Measurements from ENCODE around the gene OGDHL. TPM values are rescaled to one million over a fixed set of nuclear protein-coding genes. Genes with fewer than 3 reads are reported as not detected.

OGDHL gene
- total and polyA plus RNA-seq, 9 donors, result 0.26 to 2.1 (median 0.41) TPM

DNA sequence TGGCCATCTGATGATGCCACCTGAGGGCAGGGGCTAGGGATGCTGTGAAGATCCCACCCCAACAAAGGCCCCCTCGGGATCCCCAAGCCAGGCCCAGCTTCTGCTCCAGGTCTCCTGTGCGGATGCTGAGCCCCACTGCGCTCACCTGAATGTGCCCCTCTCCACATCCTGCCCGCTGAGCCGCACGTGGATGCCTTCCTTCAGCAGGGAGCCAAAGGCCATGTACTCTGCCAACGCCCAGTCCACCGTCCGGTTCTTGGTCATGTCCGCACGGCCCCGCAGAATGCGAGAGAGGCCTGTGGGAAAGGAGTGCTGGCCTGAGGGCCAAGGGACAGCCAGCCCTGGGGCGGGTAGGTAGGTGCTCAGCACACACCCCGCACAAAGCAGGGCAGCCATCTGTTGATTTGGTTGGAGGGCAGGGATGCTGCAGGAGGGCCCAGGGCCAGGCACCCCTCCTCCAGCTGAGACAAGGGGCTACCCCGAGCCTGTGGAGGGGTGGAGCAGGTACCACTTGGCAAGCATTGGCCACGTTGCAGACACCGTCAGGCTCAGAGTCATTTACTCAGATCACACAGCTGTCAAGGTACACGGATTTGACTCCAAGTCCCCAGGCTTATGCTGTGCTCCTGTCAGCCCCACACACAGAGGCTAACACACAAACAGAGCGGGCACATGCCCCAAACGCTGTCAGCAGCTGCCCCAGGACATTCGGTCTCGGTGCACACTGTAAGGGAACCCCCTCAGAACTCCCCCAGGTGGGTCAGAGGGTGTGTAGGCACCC lies 19.2 kb downstream of the OGDHL start:
- Histone ChIP-seq H3K27ac (ENCODE audit: low read length) (no peak overlapping the region), H3K4me3 (ENCODE audit: low read length) (no peak overlapping the region), H3K36me3 (ENCODE audit: control insufficient read depth, insufficient read depth, low read length) (no peaks in the 10 kb centered on the region), H3K9me3 (replicated peaks; ENCODE audit: control insufficient read depth, low read depth, low read length) (no peaks in the 10 kb centered on the region), H3K4me1 (ENCODE audit: control insufficient read depth, insufficient read depth, low read length) (no peaks in the 10 kb centered on the region), H3K27me3 (ENCODE audit: control insufficient read depth, insufficient read depth, low read length) (no peaks in the 10 kb centered on the region)
- 88% methylated on average over 22 of the region's 23 CpGs for WGBS (ENCODE audit: insufficient coverage)
- no peak for DNase-seq

DNA sequence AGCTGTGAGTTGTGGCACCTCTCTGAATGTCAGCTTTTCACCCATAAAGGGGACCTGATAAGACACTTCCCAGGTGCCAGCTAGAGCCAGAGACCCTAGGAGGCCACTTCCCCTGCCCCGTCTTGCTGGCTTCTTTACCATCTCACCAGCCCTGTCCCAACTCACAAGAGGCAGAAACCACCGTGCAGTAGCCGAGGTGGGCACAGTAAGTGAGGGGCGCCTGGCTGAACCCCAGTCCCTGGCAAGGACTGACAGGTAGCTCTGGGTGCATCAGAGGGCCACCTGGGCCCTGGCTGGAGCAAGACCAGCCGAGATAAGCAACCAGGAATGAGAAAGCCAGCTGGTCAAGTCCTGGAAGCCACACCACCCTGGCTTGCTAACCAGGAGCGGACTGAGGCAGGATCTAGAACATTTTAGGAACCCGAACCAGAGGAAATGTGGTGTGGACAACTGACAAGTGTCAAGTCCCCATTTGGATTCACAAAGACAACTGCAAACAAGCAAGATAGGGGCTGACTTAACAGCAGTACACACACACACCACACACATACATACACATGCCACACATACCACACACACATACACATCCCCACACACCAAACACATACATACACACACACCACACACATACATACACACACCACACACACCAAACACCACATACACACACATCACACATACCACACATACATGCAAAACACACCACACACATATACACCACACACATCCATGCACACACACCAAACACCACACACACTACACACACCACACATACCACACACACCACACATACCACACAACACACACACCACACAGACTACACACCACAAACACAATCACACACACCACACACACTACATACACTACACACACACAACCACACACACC lies 20.8 kb downstream of the OGDHL start:
- Histone ChIP-seq H3K4me1 (ENCODE audit: control insufficient read depth, insufficient read depth, low read length) (no peaks in the 10 kb centered on the region), H3K9me3 (replicated peaks; ENCODE audit: control insufficient read depth, low read depth, low read length) (no peaks in the 10 kb centered on the region), H3K36me3 (ENCODE audit: control insufficient read depth, insufficient read depth, low read length) (no peaks in the 10 kb centered on the region), H3K27ac (ENCODE audit: low read length) (no peak overlapping the region), H3K27me3 (ENCODE audit: control insufficient read depth, insufficient read depth, low read length) (no peaks in the 10 kb centered on the region), H3K4me3 (ENCODE audit: low read length) (no peak overlapping the region)
- no peak for DNase-seq
- WGBS (ENCODE audit: insufficient coverage), result 57% methylated on average over 6 of the region's 7 CpGs

DNA sequence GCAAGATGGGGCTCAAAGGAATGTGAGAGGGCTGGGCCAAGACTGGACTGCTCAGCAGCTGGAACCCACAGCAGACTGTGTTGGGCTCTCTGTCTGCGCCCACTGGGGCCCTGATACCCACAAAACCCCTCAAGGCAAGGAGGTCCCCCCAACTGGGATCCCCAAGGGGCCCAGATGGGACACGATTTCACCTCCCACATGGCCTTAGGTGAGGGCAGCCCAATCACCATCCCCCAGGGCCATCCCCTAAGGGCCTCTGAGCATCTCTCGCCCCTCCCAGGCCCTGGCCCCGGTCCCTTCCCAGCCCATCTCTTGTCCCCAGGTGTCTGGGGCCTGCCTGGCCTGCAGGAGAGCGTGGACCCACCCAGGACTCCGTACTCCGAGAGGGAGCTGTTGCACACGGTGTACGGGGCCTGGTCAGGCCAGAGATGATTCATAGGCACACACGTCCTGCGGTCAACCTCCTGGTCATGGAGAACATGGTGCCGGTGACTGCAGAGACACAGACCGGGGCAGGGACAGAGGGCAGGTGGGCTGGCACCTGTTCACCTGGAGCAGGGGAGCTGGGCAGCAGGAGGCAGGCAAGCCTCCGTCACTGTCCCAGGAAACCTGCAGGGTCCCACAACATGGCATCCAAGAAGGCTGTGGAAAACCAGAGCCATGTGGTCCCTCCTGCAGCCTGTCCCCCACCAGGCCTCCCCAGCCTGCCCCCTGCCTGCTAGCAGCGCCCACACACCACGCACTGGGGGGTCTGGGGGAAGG lies 21.6 kb downstream of the OGDHL start:
- H3K4me1 ChIP-seq (ENCODE audit: control insufficient read depth, insufficient read depth, low read length), result no peaks in the 10 kb centered on the region
- H3K36me3 ChIP-seq (ENCODE audit: control insufficient read depth, insufficient read depth, low read length), result no peaks in the 10 kb centered on the region
- H3K4me3 ChIP-seq (ENCODE audit: low read length), result no peak overlapping the region
- no peaks in the 10 kb centered on the region for H3K27me3 ChIP-seq (ENCODE audit: control insufficient read depth, insufficient read depth, low read length)
- H3K27ac ChIP-seq (ENCODE audit: low read length), result no peak overlapping the region
- no peaks in the 10 kb centered on the region for H3K9me3 ChIP-seq (replicated peaks; ENCODE audit: control insufficient read depth, low read depth, low read length)
- WGBS (ENCODE audit: insufficient coverage), result 85% methylated on average over 13 of the region's 16 CpGs
- DNase-seq, result no peak

DNA sequence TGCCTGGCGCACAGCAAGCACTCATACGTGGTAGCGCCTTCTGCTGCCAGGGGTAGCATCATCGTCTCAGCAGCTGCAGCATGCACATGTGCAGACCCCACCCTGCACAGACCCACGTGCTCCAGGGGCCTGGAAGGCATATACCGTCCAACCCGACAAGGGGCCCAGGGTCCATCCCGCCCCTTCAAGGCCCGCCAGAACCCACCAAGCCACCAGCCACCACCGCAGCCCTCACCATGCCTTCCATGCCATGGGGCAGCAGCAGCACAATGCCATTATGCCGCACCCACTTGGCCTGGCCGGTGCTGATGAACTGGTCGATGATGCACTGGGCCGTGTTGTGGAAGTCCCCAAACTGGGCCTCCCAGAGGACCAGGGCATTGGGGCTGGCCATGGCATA lies 22.7 kb downstream of the OGDHL start:
- no peak overlapping the region for H3K27ac ChIP-seq (ENCODE audit: low read length)
- H3K4me3 ChIP-seq (ENCODE audit: low read length), result no peak overlapping the region
- H3K9me3 ChIP-seq (replicated peaks; ENCODE audit: control insufficient read depth, low read depth, low read length), result no peaks in the 10 kb centered on the region
- DNase-seq, result no peak
- no peaks in the 10 kb centered on the region for H3K27me3 ChIP-seq (ENCODE audit: control insufficient read depth, insufficient read depth, low read length)
- H3K36me3 ChIP-seq (ENCODE audit: control insufficient read depth, insufficient read depth, low read length), result no peaks in the 10 kb centered on the region
- WGBS (ENCODE audit: insufficient coverage), result 75% methylated on average over 14 of the region's 14 CpGs
- H3K4me1 ChIP-seq (ENCODE audit: control insufficient read depth, insufficient read depth, low read length), result no peaks in the 10 kb centered on the region

DNA sequence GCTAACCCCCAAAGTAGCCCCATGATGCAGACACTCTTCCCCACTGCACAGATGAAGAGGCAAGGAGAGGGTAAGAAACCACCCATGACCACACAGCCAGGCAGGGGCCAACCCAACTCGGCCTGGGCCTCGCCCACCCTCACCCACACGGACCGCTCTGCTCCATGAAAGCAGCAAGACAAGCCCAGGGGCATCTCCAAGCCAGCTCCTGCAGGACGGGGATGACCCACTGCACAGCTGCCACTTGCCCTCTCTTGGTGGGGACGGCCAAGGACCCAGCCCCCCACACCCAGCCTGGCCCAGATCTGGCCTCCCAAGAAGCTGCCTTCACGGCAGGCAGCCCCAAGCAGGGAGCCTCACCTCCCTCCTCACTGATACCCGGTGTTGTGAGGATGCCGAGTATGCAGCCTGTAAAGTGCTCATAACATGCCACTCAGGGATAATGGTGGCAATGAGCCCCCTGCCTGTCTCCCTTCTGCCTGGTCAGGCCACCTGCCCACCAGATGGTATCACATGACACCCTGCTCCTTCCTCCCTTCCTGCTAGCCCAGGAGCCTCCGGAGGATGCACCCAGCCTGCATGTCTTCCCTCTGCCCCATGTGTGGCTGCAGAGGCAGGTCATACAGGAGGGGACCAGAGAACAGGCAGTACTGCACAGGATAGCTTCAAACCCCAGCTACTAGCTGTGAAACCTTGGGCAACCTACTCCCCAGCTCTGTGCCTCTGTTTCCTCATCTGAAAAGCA lies 23.3 kb downstream of the OGDHL start:
- no peak for DNase-seq
- Histone ChIP-seq H3K36me3 (ENCODE audit: control insufficient read depth, insufficient read depth, low read length) (no peaks in the 10 kb centered on the region), H3K27me3 (ENCODE audit: control insufficient read depth, insufficient read depth, low read length) (no peaks in the 10 kb centered on the region), H3K9me3 (replicated peaks; ENCODE audit: control insufficient read depth, low read depth, low read length) (no peaks in the 10 kb centered on the region), H3K27ac (ENCODE audit: low read length) (no peak overlapping the region), H3K4me3 (ENCODE audit: low read length) (no peak overlapping the region), H3K4me1 (ENCODE audit: control insufficient read depth, insufficient read depth, low read length) (no peaks in the 10 kb centered on the region)
- WGBS (ENCODE audit: insufficient coverage), result 61% methylated on average over 8 of the region's 10 CpGs

DNA sequence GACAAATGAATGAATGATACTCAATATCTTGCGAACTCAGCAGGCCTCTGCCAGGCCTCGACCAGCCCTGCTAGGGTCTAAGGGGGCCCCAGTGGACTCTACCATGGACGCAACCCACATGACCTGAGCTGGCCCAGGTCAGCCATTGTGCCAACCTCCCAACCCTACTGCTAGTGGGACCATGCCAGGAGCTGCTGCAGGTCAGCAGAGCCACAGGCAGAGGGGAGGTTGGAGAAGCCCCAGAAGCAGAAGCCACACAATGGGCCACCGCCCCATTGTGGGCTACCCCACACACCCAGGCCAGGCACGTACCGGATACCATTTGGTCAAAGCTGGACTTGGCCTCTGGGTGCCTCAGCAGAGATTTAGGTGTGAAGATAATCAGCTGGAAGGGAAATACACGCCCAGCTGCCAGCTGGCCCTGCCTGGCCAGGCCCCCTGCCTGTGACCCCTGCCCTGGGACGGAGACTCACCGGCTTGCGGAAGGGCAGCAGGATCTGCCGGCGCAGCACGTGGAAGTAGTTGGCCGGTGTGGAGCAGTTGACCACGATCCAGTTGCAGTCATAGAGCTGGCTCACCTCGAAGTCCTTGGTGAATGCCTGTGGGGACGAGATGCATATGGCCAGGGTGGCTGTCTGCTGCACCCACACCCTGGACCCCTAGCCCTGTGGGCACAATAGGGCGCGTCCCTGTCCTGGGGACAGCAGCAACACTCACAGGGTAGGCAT lies 24.5 kb downstream of the OGDHL start:
- Histone ChIP-seq H3K36me3 (ENCODE audit: control insufficient read depth, insufficient read depth, low read length) (no peaks in the 10 kb centered on the region), H3K4me3 (ENCODE audit: low read length) (no peak overlapping the region), H3K9me3 (replicated peaks; ENCODE audit: control insufficient read depth, low read depth, low read length) (no peaks in the 10 kb centered on the region), H3K4me1 (ENCODE audit: control insufficient read depth, insufficient read depth, low read length) (no peaks in the 10 kb centered on the region), H3K27me3 (ENCODE audit: control insufficient read depth, insufficient read depth, low read length) (no peaks in the 10 kb centered on the region), H3K27ac (ENCODE audit: low read length) (no peak overlapping the region)
- 83% methylated on average over 14 of the region's 19 CpGs for WGBS (ENCODE audit: insufficient coverage)
- no peak for DNase-seq

DNA sequence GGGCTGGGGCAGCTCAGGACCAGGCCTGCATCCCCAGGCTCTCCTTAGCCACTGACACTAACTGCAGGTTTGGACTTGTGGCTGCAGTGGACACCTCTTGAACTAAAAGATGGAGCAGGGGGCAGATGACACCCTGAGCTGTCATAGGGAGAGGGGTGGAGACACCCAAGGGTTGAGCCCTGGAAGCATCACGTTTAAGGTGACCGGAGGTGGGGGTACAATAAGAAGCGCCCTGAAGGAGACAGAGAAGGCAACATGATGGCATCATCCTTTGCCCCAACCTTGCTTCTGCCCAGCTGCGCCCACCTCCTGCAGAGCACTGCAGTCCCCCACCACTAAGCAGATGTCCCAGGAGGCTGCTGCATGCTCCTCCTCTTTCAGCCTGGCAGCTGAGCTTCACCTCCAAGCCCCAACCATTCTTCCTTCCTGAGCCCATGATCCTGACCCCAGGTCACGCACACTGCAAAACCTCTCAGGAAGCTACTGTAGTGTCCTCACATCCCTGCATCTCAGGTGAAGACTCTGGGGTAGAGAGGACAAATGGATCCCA lies 25.5 kb downstream of the OGDHL start:
- whole genome bisulfite sequencing (ENCODE audit: insufficient coverage), result 84% methylated on average over 4 of the region's 5 CpGs
- Histone ChIP-seq H3K9me3 (replicated peaks; ENCODE audit: control insufficient read depth, low read depth, low read length) (no peaks in the 10 kb centered on the region), H3K36me3 (ENCODE audit: control insufficient read depth, insufficient read depth, low read length) (no peaks in the 10 kb centered on the region)

DNA sequence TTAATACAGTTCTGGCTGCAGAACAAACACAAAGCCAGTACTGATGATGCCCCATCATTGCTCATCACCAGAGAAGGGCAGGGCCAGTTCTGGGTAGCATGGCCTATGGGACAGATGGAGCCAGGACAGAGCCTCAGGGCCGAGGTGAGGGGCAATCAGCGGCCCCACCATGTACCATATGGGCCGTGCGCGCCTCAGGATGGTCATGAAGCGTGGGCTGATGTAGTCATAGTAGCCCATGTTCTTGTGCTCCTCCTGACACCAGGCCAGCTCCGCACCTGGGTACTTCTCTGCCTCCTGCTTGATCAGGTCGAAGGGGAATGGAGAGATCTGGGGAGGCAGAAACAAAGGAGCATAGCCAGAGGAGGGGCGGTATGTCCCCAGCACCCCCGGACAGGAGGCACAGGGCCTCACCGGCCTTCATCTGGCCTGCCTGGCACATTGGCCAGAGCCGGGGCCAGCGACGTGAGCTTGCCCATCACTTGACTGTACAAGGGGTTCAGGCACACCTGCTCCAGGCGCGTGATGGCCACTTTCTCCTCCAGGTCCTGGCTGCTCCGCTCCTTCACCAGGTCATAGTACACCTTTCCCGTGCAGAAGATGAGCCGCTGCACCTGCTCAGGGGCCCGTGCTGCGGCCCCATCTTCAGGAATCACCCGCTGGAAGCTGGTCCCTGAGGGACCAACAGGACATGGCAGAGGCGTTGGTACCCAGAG lies 26.1 kb downstream of the OGDHL start:
- no peaks in the 10 kb centered on the region for H3K9me3 ChIP-seq (replicated peaks; ENCODE audit: control insufficient read depth, low read depth, low read length)
- no peak overlapping the region for H3K4me3 ChIP-seq (ENCODE audit: low read length)
- WGBS (ENCODE audit: insufficient coverage), result 88% methylated on average over 22 of the region's 23 CpGs
- no peaks in the 10 kb centered on the region for H3K27me3 ChIP-seq (ENCODE audit: control insufficient read depth, insufficient read depth, low read length)
- H3K36me3 ChIP-seq (ENCODE audit: control insufficient read depth, insufficient read depth, low read length), result no peaks in the 10 kb centered on the region
- no peak for DNase-seq
- H3K27ac ChIP-seq (ENCODE audit: low read length), result no peak overlapping the region
- no peaks in the 10 kb centered on the region for H3K4me1 ChIP-seq (ENCODE audit: control insufficient read depth, insufficient read depth, low read length)

More for the DNA sequence above, 25.5 kb downstream of the OGDHL start:
- no peak overlapping the region for H3K4me3 ChIP-seq (ENCODE audit: low read length)
- H3K4me1 ChIP-seq (ENCODE audit: control insufficient read depth, insufficient read depth, low read length), result no peaks in the 10 kb centered on the region
- no peak for DNase-seq
- H3K27me3 ChIP-seq (ENCODE audit: control insufficient read depth, insufficient read depth, low read length), result no peaks in the 10 kb centered on the region
- H3K27ac ChIP-seq (ENCODE audit: low read length), result no peak overlapping the region

Data from muscle of leg (tissue), 11 donors.